Psoas muscle (tissue), 8 donors: ENCODE measurements around the gene GOLGB1. TPM values are rescaled to one million over a fixed set of nuclear protein-coding genes. Genes with fewer than 3 reads are reported as not detected.
A peak's percentile ranks its signal among the peaks of the same experiment; 100 is the strongest.
"Not testable (repeated sequence)": the region's sequence is repeated elsewhere in the genome, so short reads cannot be mapped to it uniquely, and the experiment has no call there.

Source experiments
- ATAC-seq, 4 donors: fragments of 200-7000 bp; cut with Tn5 transposase; one replicate each; pipeline ENCODE4 v1.9.1; 2020; ENCODE audit warnings: moderate library complexity in 3 of 4, mild to moderate bottlenecking in 2 of 4
- DNase-seq, 2 donors: peaks; one replicate each; pipeline ENCODE4 v3.0.0-alpha.2; 2020
- H3K27ac ChIP-seq: fragments of 200-600 bp; one replicate; pipeline ENCODE4 v1.8.0; 2022
- H3K27me3 ChIP-seq, 3 donors: fragments of 200-600 bp in 1 of 3; one replicate each; pipeline versions ENCODE4 v1.6.1 to v1.8.0; 2013 to 2022; ENCODE audit warnings: low read length in 2 of 3, mild to moderate bottlenecking in 2 of 3, moderate library complexity in 1 of 3; ENCODE audit not compliant: insufficient read depth in 3 of 3
- H3K36me3 ChIP-seq, 2 donors: fragments of 200-600 bp in 1 of 2; one replicate each; pipeline versions ENCODE4 v1.6.1 to v1.8.0; 2013 to 2022; ENCODE audit warnings: low read depth in 1 of 2, mild to moderate bottlenecking in 1 of 2, moderate library complexity in 1 of 2; ENCODE audit not compliant: insufficient read depth in 1 of 2
- H3K4me1 ChIP-seq: fragments of 200-600 bp; one replicate; pipeline ENCODE4 v1.8.0; 2022
- H3K4me3 ChIP-seq: fragments of 200-600 bp; one replicate; pipeline ENCODE4 v1.8.0; 2022; ENCODE audit warnings: mild to moderate bottlenecking
- H3K9me3 ChIP-seq: fragments of 200-600 bp; one replicate; pipeline ENCODE4 v1.8.0; 2022
- WGBS, 3 donors: extraction: QIAGEN DNeasy Blood & Tissue Kit; methylation state at CpG; one replicate each; pipeline versions ENCODE4 v1.1.6 to v1.1.7; 2013; 5-methylcytosine and 5-hydroxymethylcytosine counted together
- intact Hi-C, 2 donors: fragments of 100-400 bp; cut with DNase I; formaldehyde crosslinking; loops; one replicate each; pipeline versions ENCODE4 v1.11.0 to v1.14.2; 2022
- polyA plus RNA-seq, 3 donors: library from polyadenylated mRNA; stranded (reverse); fragments of 200-250 nt; gene quantifications; one replicate each; pipeline ENCODE4 v1.2.3, GENCODE V29; 2013
- total RNA-seq, 4 donors: library from RNA; stranded (reverse); fragmentation: NEBNext Ultra II Directional in 2 of 4; extraction: Animal tissue kit (Norgen Biotek cat#: 25700) in 2 of 4; gene quantifications; one replicate each; pipeline versions ENCODE4 v1.2.1 to v1.2.4, GENCODE V29; 2021 to 2023
- TF ChIP-seq, protein P1 (sequence below): fragments of 200-600 bp; IDR thresholded peaks from one replicate; pipeline ENCODE4 v1.8.0; 2022; ENCODE audit warnings: antibody characterized with exemption
- donor health status: healthy with polysubstance abuse.
- donor health status: DM: no; HTN: no; CAD: no; lungs with moderate emphysema.
- donor health status: Bipolar disorder and iron deficiency.
- donor health status: healthy.
- donor health status: DM: yes; HTN: yes; CAD: no.
- donor health status: DM: no; HTN: no; CAD: no.
- donor health status: DM: no; HTN: no; CAD: no.
- donor health status: DM: yes; HTN: yes; CAD: no.

Gene GOLGB1
- total and polyA plus RNA-seq, 7 donors: 7.5 to 30.7 (median 20.6) TPM

DNA sequence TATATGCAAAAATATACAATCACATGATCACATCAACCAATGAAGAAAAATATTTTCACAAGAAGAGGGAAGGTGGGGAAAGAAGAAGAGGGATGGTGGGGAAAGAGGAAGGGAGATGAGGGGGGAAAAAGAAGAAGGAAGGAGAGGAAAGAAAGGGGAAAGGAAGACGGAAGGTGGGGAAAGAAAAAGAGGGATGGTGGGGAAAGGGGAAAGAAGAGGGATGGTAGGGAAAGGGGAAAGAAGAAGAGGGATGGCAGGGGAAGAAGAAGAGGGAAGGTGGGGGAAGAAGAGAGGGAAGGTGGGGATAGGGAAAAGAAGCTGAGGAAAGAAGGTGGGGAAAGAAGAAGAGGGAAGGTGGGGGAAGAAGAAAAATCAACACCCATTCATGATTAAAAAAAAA lies 3.2 kb upstream of the GOLGB1 start:
- intact Hi-C loops: loop anchor here in 1 of 2 donors (5.0 kb wide), 1 partner anchor 80 kb away; no protein-coding TSS in a partner anchor
- TF ChIP-seq, protein P1, sequence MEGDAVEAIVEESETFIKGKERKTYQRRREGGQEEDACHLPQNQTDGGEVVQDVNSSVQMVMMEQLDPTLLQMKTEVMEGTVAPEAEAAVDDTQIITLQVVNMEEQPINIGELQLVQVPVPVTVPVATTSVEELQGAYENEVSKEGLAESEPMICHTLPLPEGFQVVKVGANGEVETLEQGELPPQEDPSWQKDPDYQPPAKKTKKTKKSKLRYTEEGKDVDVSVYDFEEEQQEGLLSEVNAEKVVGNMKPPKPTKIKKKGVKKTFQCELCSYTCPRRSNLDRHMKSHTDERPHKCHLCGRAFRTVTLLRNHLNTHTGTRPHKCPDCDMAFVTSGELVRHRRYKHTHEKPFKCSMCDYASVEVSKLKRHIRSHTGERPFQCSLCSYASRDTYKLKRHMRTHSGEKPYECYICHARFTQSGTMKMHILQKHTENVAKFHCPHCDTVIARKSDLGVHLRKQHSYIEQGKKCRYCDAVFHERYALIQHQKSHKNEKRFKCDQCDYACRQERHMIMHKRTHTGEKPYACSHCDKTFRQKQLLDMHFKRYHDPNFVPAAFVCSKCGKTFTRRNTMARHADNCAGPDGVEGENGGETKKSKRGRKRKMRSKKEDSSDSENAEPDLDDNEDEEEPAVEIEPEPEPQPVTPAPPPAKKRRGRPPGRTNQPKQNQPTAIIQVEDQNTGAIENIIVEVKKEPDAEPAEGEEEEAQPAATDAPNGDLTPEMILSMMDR: no peak
- DNase-seq: no peak

DNA sequence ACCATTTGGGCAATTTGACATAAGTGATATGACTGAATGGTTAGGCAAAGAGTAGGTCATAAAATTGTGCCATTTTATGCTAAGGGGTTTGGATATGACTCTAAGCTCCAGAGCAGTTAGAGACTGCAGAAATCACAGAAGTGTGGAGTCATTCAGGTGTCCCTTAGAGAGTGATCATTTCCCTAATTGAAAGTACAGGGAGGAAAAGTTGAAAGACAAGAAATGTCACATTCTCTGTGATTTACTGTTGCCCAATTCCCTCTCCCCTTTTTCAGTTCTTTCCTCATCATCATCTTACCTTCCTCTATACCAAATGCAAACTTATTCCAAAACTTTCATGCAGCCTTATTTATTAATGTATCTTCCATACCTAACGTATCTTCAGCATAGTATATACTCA lies 2.7 kb upstream of the GOLGB1 start:
- TF ChIP-seq, protein P1: no peak
- H3K4me1 ChIP-seq: peaks cover 20% of the 10 kb centered on the region
- WGBS, 3 donors: 79 to 85% (median 85%) methylated on average over 1 of the region's 1 CpG
- ATAC-seq (no peak), DNase-seq (no peak)
- H3K27me3 ChIP-seq: no peaks in the 10 kb centered on the region
- no peak overlapping the region for H3K27ac ChIP-seq
- no peak overlapping the region for H3K4me3 ChIP-seq
- intact Hi-C loops: loop anchor here in 1 of 2 donors (5.0 kb wide), 1 partner anchor 80 kb away; no protein-coding TSS in a partner anchor
- H3K9me3 ChIP-seq: no peaks in the 10 kb centered on the region
- H3K36me3 ChIP-seq: no peaks in the 10 kb centered on the region

More for the DNA sequence above, 3.2 kb upstream of the GOLGB1 start:
- Histone ChIP-seq H3K27me3 (no peaks in the 10 kb centered on the region), H3K4me1 (peaks cover 15% of the 10 kb centered on the region), H3K36me3 (no peaks in the 10 kb centered on the region), H3K27ac (no peak overlapping the region), H3K4me3 (no peak overlapping the region), H3K9me3 (no peaks in the 10 kb centered on the region)
- WGBS, 3 donors: 20 to 29% (median 26%) methylated on average over 1 of the region's 1 CpG
- no peak for ATAC-seq

DNA sequence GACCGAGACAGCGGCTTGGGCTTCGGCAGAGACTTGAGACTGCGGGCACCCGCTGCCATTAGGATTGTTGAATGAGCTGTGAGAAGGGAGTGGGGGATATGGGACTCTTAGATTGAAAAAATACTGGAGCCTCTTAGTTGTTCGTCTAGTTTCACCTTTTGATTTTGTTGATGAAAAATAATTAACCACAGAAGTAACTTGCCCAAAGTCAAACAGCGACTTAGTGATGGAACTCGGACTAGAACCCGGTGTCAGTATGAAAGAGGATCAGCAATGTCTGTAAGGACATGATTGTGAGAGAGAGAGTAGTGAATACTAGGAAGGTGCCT lies 510 bp upstream of the GOLGB1 start:
- DNase-seq: no peak
- WGBS, 3 donors: 2 to 3% (median 3%) methylated on average over 9 of the region's 9 CpGs
- Histone ChIP-seq H3K4me3 (peak overlapping the region; percentile 97), H3K36me3 (no peaks in the 10 kb centered on the region), H3K9me3 (no peaks in the 10 kb centered on the region), H3K27ac (peak overlapping the region; percentile 98), H3K27me3 (no peaks in the 10 kb centered on the region), H3K4me1 (peaks cover 22% of the 10 kb centered on the region)
- ATAC-seq: no peak
- TF ChIP-seq, protein P1: no peak
- intact Hi-C loops: loop anchor here in 1 of 2 donors (5.0 kb wide), 1 partner anchor 82 kb away; no protein-coding TSS in a partner anchor

DNA sequence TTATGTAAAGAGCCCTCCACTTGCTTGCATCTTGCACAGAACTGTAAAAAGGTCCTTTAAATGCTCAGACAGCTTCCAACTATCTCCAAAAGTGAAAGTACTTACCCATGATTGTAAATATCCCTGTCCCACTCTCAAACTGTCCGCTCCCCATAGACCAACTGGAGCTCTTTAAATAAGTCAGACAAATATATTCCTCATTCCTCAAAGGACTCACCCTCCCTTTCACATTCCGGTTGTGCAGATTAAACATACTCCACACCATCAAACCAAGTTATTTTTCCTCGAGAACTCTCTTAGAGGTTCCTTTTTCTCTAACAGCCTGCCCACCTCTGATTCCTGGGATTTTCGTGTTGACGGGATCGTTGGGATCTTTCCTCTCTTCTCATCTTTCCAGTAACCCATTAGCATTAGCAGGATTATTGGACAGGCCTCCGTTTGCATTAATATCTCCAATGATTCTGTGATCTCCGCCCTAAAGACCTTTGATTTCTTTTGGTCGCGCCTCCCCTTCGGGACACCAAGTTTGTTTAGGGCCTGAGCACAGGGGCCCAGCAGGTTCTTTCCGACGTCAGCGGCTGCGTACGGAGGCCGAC lies 763 bp downstream of the GOLGB1 start:
- TF ChIP-seq, protein P1: no peak
- 0 to 1% (median 1%) methylated on average over 17 of the region's 17 CpGs for WGBS, 3 donors
- Histone ChIP-seq H3K27me3 (no peaks in the 10 kb centered on the region), H3K4me3 (peak overlapping the region; percentile 97), H3K9me3 (no peaks in the 10 kb centered on the region), H3K27ac (peak overlapping the region; percentile 98), H3K4me1 (peaks cover 22% of the 10 kb centered on the region), H3K36me3 (no peaks in the 10 kb centered on the region)
- ATAC-seq (peak in 3 of 4 donors; percentile 56 to 74 (median 61)), DNase-seq (no peak)
- intact Hi-C loops: no loop called here

DNA sequence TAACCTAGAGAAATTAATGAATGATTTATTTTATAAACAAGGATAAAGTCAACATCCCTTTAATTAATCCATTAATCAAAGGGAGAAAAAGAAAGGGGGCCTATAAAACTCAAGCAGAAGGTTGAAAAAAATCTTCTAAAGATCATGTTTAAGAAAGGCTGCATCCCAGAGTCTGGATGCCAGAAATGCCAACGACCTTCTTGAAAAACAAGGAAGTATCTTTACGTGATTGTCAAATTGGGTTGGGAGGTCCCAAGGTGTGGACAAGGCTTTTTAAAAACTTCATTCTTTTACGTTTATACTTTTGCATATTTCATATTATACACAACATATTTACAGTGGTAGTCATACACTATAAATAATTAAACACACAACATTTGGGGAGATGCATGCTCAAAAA lies 1.6 kb downstream of the GOLGB1 start:
- H3K36me3 ChIP-seq: peaks cover 0 to 2% of the 10 kb centered on the region in 2 donors
- H3K27ac ChIP-seq: no peak overlapping the region
- peak overlapping the region; percentile 97 for H3K4me3 ChIP-seq
- intact Hi-C loops: no loop called here
- DNase-seq: no peak
- H3K4me1 ChIP-seq: peaks cover 22% of the 10 kb centered on the region
- no peaks in the 10 kb centered on the region for H3K9me3 ChIP-seq
- ATAC-seq: no peak
- WGBS, 3 donors: 32 to 38% (median 33%) methylated on average over 3 of the region's 3 CpGs
- no peaks in the 10 kb centered on the region for H3K27me3 ChIP-seq
- TF ChIP-seq, protein P1: no peak

DNA sequence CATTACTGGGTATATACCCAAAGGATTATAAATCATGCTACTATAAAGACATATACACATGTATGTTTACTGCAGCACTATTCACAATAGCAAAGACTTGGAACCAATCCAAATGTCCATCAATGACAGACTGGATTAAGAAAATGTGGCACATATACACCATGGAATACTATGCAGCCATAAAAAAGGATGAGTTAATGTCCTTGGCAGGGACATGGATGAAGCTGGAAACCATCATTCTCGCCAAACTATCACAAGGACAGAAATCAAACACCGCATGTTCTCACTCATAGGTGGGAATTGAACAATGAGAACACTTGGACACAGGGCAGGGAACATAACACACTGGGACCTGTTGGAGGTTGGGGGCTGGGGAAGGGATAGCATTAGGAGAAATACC lies 6.4 kb downstream of the GOLGB1 start:
- H3K4me3 ChIP-seq, DNase-seq, H3K27ac ChIP-seq, H3K36me3 ChIP-seq, H3K27me3 ChIP-seq, H3K9me3 ChIP-seq, ATAC-seq, intact Hi-C loops: not testable (repeated sequence)
- peaks cover 16% of the 10 kb centered on the region for H3K4me1 ChIP-seq
- 98 to 100% (median 99%) methylated on average over 2 of the region's 2 CpGs for WGBS, 3 donors
